Neural crest cell (in vitro differentiated cells): Measurements from ENCODE around the gene NMRK1. TPM values are rescaled to one million over a fixed set of nuclear protein-coding genes. Genes with fewer than 3 reads are reported as not detected.

Experiments used
- DNase-seq: peaks from one replicate; pipeline ENCODE4 v3.0.0; 2021; ENCODE audit warnings: low read depth, mixed read lengths, low spot score
- H3K27ac Mint-ChIP-seq: one replicate; pipeline ENCODE4 v1.8.0; 2021; ENCODE audit warnings: mild to moderate bottlenecking, mixed read lengths; ENCODE audit not compliant: unreplicated experiment
- H3K27me3 Mint-ChIP-seq: 2 replicates; pipeline ENCODE4 v1.8.0; 2021; ENCODE audit warnings: low read depth, mild to moderate bottlenecking, mixed read lengths
- H3K36me3 Mint-ChIP-seq: 2 replicates; pipeline ENCODE4 v1.8.0; 2021; ENCODE audit warnings: low read depth, mild to moderate bottlenecking, mixed read lengths
- H3K4me1 Mint-ChIP-seq: 2 replicates; pipeline ENCODE4 v1.8.0; 2021; ENCODE audit warnings: mixed read lengths
- H3K4me3 Mint-ChIP-seq: one replicate; pipeline ENCODE4 v1.8.0; 2021; ENCODE audit warnings: mild to moderate bottlenecking, mixed read lengths
- H3K9me3 Mint-ChIP-seq: 2 replicates; pipeline ENCODE4 v1.8.0; 2021; ENCODE audit warnings: mixed read lengths
- CTCF ChIP-seq: fragments of 200-600 bp; sonication (generic); conservative IDR thresholded peaks from 2 replicates; pipeline ENCODE4 v1.5.0; 2021; ENCODE audit warnings: antibody characterized with exemption, mild to moderate bottlenecking
- total RNA-seq: library from RNA; stranded (reverse); gene quantifications from 2 replicates; pipeline ENCODE4 v1.2.1, GENCODE V29; 2021

NMRK1 gene
- total RNA-seq, 1 donor from 2014 or later: 1.2 TPM

GRCh38 chr9:75036793-75037192 is 51.2 kb downstream of the NMRK1 start:
- H3K9me3 Mint-ChIP-seq: peaks cover 3% of the 10 kb centered on the region
- no peak overlapping the region for H3K27ac Mint-ChIP-seq
- TF ChIP-seq CTCF: no peak
- no peak for DNase-seq
- H3K4me3 Mint-ChIP-seq: no peak overlapping the region
- H3K27me3 Mint-ChIP-seq: peaks cover 19% of the 10 kb centered on the region
- no peaks in the 10 kb centered on the region for H3K4me1 Mint-ChIP-seq
- no peaks in the 10 kb centered on the region for H3K36me3 Mint-ChIP-seq

- H3K4me3 Mint-ChIP-seq: no peak overlapping the region
- H3K4me1 Mint-ChIP-seq: no peaks in the 10 kb centered on the region
- no peak for TF ChIP-seq CTCF
- no peak overlapping the region for H3K27ac Mint-ChIP-seq
- peaks cover 18% of the 10 kb centered on the region for H3K27me3 Mint-ChIP-seq
- no peak for DNase-seq
- no peaks in the 10 kb centered on the region for H3K36me3 Mint-ChIP-seq
- H3K9me3 Mint-ChIP-seq: peaks cover 3% of the 10 kb centered on the region
These were observed 54.0 kb downstream of the NMRK1 start for GRCh38 chr9:75033791-75034473.

- H3K27ac Mint-ChIP-seq: peak overlapping the region; percentile 90
- peak; percentile 3 for DNase-seq
These were observed 60.5 kb downstream of the NMRK1 start for GRCh38 chr9:75027187-75028107.

GRCh38 chr9:75023846-75024245 is 64.1 kb downstream of the NMRK1 start:
- Mint-ChIP-seq H3K4me3 (no peak overlapping the region), H3K27me3 (peaks cover 4% of the 10 kb centered on the region), H3K9me3 (no peaks in the 10 kb centered on the region), H3K27ac (no peak overlapping the region), H3K4me1 (peaks cover 31% of the 10 kb centered on the region), H3K36me3 (peaks cover 9% of the 10 kb centered on the region)
- no peak for DNase-seq
- TF ChIP-seq CTCF: no peak

More at GRCh38 chr9:75027187-75028107, 60.5 kb downstream of the NMRK1 start:
- H3K9me3 Mint-ChIP-seq: no peaks in the 10 kb centered on the region
- H3K4me3 Mint-ChIP-seq: peak overlapping the region; percentile 97
- no peak for TF ChIP-seq CTCF
- H3K27me3 Mint-ChIP-seq: peaks cover 11% of the 10 kb centered on the region
- H3K4me1 Mint-ChIP-seq: peaks cover 31% of the 10 kb centered on the region
- peaks cover 3% of the 10 kb centered on the region for H3K36me3 Mint-ChIP-seq

- no peak for TF ChIP-seq CTCF
- H3K27me3 Mint-ChIP-seq: no peaks in the 10 kb centered on the region
- no peaks in the 10 kb centered on the region for H3K9me3 Mint-ChIP-seq
- H3K4me3 Mint-ChIP-seq: no peak overlapping the region
- no peak for DNase-seq
- H3K4me1 Mint-ChIP-seq: peaks cover 4% of the 10 kb centered on the region
- H3K36me3 Mint-ChIP-seq: peaks cover 9% of the 10 kb centered on the region
- H3K27ac Mint-ChIP-seq: no peak overlapping the region
These were observed 68.3 kb downstream of the NMRK1 start for GRCh38 chr9:75019654-75020053.
